ENCODE data around the gene LRRC46.
A peak's percentile ranks its signal among the peaks of the same experiment; 100 is the strongest.

The LRRC46 gene

GRCh38 chr17:47831003-47831933, at the start of gene LRRC46, which contains the start of gene MRPL10:
Gene LRRC46, plus strand, starts transcription at chr17:47831670. Its CDS starts 320 bp downstream, at chr17:47831990.
Gene MRPL10, minus strand, starts transcription at chr17:47831541. Its CDS starts 30 bp downstream, at chr17:47831511.
- DNase-seq (ENCODE audit: low read depth) = peak; percentile 88

GRCh38 chr17:47785538-47786123, 45.8 kb upstream of the LRRC46 start:
- DNase-seq (ENCODE audit: low read depth) = no peak

DNA sequence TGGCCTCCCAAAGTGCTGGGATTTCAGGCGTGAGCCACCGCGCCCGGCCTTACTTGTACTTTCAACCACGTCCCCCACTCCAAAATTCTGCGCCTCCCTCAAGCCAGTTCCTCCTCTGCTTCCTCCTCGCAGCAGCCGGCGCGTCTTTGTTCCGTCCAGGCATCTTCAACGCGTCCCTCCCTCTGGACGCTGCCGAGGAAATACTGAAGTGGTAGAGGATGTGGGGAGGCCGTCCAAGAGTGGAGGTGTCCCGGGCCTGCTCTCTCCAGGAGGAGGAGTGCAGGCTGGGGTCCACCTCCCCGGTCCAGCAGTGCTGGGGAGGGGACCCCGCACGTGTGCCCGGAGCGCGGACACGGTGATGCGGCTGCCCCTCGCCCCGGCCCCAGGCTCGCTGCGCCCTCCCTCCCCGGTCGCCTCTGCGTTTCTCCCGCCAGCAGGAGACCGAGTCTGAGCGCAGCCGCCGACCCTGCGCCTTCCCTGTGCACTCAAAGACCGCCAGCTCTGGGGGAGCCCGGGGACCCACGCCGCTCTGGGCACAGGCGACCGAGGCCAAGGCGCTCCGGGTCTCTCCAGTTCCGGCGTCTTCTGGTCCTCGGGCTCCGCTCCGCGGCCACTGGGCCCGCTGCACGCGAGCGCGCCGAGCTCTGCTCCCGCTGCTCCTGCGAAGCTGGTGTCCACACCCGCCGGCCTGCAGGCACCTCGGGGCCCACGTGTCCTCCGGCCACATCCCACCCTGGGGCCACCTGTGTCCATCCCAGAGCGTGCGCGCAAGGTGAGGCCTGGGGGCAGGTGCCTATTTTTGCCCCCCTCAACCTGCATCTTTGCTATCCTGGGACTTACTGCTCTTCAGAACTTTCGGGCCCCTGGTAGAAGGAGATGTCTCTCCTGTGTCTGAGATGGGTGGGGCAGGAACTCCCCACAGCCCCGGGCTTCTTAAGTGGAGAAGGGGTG, 41.6 kb upstream of the LRRC46 start:
- no peak for DNase-seq (ENCODE audit: low read depth)

DNA sequence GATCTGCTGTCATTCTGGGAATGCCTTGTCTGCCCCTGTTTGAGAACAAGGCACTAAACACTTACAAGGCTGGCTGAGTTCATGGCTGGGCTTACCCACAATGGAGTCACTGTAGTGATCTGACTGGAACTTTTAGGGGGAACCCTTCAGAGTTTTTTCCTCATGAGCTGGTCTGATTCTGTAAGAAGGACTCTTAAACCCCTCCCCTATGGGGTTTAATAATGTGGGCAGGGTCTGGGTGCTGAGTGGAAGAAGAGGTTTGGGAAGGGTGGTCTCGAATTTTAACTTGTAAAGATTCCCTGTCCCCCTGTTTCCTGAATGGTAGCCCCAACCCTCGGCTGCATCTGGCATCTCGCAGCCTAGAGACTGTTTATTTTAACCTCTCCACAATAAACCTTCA, 40.4 kb upstream of the LRRC46 start:
- no peak for DNase-seq (ENCODE audit: low read depth)

DNA sequence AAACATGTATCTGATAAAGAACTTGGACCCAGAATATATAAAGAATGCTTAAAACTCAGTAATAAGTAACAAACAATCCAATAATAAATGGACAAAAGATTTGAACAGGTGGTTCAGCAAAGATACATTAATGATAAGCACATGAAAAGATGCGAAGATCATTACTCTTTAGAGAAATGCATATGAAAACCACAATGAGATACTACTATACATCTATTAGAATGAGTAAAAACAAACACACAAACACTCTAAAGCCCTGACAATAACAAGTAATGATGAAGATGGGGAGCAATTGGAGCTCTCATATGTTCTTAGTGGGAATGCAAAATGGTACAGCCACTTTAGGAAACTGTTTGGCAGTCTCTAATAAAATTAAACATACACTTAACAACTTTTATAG, 39.0 kb upstream of the LRRC46 start:
- no peak for DNase-seq (ENCODE audit: low read depth)

DNA sequence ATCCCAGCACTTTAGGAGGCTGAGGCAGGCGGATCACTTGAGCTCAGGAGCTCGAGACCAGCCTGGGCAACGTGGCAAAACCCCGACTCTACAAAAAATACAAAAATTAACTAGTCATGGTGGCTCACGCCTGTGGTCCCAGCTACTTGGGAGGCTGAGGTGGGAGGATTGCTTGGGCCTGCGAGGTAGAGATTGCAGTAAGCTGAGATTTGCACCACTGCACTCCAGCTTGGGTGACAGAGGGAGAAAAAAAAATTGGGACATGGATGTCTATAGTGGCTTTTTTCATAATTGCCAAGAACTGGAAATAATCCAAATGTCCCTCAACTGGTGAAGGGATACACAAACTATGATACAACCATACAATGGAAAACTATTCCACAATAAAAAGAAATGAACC, 38.5 kb upstream of the LRRC46 start:
- no peak for DNase-seq (ENCODE audit: low read depth)

GRCh38 chr17:47797797-47798196, 33.7 kb upstream of the LRRC46 start:
- no peak for DNase-seq (ENCODE audit: low read depth)

DNA sequence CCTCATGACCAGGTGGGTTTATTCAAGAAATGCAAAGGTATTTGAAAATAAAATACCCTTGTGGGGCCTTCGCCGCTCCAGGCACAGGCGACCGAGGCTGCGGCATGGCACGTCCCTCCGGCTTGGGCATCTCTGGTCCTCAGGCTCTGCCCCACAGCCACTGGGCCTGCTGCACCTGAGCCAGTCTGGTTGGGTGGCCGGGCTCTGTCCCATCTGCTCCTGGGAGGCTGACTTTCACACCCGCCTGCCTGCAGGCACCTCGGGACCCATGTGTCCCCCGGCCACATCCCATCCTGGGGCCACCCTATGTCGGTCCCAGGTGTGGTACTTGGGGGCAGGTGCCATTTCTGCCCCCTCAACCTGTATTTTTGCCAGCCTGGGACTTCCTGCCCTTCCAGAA, 30.8 kb upstream of the LRRC46 start:
- no peak for DNase-seq (ENCODE audit: low read depth)

DNA sequence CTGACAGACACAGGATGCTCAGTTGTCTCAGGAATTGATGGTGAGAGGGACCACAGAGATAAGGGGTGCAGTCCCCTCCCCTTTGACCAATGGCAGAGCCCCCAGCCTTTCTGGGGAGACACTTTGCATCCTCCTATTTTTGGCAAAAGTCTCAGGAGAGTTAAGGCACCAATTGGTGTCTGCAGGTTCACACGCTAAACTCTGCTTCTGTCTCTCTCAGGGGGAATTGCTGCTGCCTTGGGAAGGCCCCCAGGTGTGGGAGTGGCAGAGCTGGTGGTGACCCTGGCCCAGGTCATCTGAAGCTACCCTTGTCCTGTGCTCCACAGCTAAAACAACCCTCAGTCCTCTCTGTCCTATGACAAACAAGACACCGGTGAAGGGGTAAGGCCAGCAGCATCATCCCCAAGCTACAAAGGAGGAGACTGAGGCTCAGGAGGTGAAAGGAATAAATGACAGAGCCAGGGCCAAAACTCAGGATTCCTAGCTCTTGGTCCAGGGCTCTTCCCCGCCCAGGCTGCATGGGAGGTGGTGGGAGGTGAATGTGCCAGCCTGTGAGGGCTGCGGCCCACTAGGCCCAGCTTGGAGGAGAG, 30.2 kb upstream of the LRRC46 start:
- DNase-seq (ENCODE audit: low read depth) = no peak

GRCh38 chr17:47801906-47802305, 29.6 kb upstream of the LRRC46 start:
- DNase-seq (ENCODE audit: low read depth) = no peak

GRCh38 chr17:47802341-47803022, 29.0 kb upstream of the LRRC46 start:
- no peak for DNase-seq (ENCODE audit: low read depth)

DNA sequence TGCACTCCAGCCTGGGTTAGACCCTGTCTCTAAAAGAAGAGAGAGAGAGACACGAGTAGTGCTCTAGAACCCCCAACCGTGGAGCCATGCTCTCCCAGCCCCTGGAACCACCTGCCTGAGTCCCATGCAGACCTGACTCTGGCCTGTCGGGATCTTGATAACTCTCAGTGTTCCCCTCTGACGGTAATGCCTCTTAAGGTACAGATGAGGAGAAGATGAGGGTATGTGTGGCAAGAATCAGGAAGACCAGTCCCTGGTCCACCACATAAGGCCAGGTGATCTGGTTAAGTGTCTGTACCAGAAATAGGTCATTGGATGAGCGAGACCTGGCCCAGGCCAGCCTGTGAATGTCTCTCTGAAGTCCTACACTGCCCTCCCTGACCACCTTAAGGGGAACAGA, 28.3 kb upstream of the LRRC46 start:
- DNase-seq (ENCODE audit: low read depth) = no peak

DNA sequence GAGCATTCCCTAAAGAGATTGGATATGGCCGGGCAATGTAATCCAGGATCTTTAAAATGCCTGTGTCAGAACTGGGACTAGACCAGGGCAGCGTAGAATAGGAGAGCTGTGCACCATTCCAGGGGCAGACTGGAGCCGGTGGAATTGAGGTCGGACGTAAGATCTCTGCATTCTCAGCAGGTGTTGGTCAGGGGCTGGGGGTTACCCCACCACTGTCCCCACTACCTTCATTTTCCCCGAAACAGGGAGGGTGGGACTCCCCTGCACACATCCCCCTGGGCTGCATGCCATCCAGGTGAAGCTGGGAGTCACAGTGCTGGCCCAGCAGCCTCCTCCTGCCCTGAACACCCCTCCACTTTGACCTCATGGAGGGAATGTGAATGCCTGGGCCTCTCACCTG, 27.7 kb upstream of the LRRC46 start:
- no peak for DNase-seq (ENCODE audit: low read depth)

GRCh38 chr17:47804461-47804860, 27.0 kb upstream of the LRRC46 start:
- DNase-seq (ENCODE audit: low read depth) = no peak

DNA sequence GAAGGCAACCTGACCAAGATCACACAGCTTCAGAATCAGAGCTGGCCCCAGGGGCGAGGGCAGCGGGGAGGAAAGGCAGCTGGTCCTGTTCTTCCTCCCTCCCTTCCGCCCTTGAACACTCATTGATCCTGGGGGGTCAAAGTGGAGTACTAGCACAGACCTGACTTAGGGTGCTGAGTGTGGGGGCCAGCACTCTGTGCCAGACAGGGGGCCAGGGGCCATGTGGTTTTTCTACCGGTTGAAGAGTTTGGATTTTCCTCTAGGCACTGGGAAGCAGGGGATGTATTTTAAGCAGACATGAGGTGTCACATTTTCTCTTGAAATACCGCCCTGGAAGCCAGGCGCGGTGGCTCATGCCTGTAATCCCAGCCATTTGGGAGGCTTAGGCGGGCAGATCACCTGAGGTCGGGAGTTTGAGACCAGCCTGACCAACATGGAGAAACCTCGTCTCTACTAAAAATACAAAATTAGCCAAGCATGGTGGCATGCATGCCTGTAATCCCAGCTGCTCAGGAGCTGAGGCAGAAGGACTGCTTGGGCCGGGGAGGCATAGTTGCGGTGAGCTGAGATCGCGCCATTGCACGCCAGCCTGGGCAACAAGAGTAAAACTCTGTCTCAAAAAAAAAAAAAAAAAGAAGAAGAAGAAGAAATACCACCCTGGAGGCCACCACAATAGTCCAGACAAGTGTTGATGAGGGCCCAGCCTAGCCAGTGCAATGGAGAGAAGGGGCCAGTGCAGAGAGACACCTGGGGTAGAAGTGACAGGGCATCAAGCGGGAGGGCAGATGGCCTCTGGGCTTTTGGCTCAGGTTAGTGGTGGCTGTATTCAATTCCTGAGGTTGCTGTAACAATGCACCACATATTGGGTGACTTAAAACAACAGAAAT, 25.2 kb upstream of the LRRC46 start:
- DNase-seq (ENCODE audit: low read depth) = no peak

- DNase-seq (ENCODE audit: low read depth) = no peak
Measured at GRCh38 chr17:47806913-47807255, 24.6 kb upstream of the LRRC46 start.

DNA sequence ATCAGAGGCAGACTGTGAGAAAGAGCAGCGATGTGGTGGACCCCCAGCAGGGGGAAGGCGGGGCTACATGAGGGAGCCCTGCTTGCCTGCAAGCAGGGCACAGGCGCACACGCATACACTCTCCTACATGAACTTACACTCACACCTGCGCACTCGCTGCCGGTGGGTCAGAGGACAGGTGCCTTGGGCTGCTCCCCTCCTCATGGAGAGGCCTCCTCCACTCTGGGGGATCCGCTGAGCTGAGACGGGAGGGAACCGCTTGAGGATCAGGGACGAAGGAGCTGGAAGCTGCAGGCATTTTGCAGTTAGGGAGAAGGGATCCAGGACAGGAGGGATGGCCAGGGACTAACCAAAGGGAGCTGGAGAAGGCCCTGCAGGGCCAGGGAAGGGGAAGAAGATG, 24.0 kb upstream of the LRRC46 start:
- no peak for DNase-seq (ENCODE audit: low read depth)

- no peak for DNase-seq (ENCODE audit: low read depth)
Measured at GRCh38 chr17:47808036-47808829, 23.2 kb upstream of the LRRC46 start.

DNA sequence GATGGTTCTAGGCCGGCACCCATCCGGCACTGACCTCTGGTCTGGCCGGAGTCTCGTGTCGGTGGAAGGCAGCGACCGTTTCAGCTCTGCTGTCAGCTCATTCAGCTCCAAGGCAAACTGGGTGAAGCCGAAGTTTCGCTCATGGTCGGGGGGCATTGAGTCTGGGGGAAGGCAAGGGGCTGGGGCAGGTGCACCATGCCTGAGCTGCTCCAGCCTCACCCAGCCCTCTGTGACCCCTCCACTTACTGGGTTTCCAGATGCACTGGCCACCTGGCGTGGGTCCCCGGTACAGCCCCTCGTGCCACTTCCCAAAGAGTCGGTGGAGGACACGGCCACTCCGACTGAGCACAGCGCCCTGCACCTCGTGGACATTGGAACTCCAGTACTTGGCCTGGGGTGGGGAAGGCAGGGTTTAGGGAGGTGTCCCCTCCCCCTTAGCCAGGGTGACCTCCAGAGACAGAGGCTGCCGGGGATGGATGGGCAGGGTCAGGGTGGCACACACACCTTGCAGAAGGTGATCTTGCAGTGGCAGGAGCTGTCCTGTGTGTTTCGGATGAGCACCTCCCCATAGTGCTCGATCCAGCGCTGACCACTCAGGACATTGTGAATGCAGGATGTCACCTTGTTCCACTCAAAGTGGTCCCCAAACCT, 22.5 kb upstream of the LRRC46 start:
- no peak for DNase-seq (ENCODE audit: low read depth)

Measured in fibroblast of the conjunctiva (primary cell).